Vagina (tissue), 2 donors: ENCODE results near the gene PGLYRP4. TPM values are rescaled to one million over a fixed set of nuclear protein-coding genes. Genes with fewer than 3 reads are reported as not detected.
A peak's percentile ranks its signal among the peaks of the same experiment; 100 is the strongest.

Source experiments
- DNase-seq, 2 donors: peaks; one replicate each; pipeline ENCODE4 v3.0.0-alpha.2; 2017; ENCODE audit errors: extremely low spot score in 2 of 2
- H3K27ac ChIP-seq: fragments of 200-600 bp; sonication (generic); one replicate; pipeline ENCODE4 v1.5.1; 2019
- H3K27me3 ChIP-seq: fragments of 200-600 bp; sonication (generic); one replicate; pipeline ENCODE4 v1.5.1; 2019
- H3K36me3 ChIP-seq, 2 donors: fragments of 200-600 bp; sonication (generic); one replicate each; pipeline ENCODE4 v1.5.1; 2017 to 2019
- H3K4me1 ChIP-seq: fragments of 200-600 bp; sonication (generic); one replicate; pipeline ENCODE4 v1.5.1; 2019
- H3K4me3 ChIP-seq, 2 donors: fragments of 200-600 bp; sonication (generic); 1 replicate in 1 of 2; 2 replicates in 1 of 2; pipeline ENCODE4 v1.5.1; 2016 to 2019
- H3K9me3 ChIP-seq: fragments of 200-600 bp; sonication (generic); one replicate; pipeline ENCODE4 v1.5.1; 2019
- POLR2A ChIP-seq, 2 donors: fragments of 450-650 bp; IDR thresholded peaks; one replicate each; pipeline ENCODE4 v1.6.1; 2017; ENCODE audit warnings: antibody characterized with exemption in 2 of 2, mild to moderate bottlenecking in 2 of 2, moderate library complexity in 2 of 2
- POLR2AphosphoS5 ChIP-seq, 2 donors: sonication (generic); formaldehyde crosslinking; IDR thresholded peaks; one replicate each; pipeline ENCODE4 v1.9.0; 2017; ENCODE audit warnings: antibody characterized with exemption in 2 of 2, mild to moderate bottlenecking in 2 of 2, low read depth in 1 of 2; ENCODE audit not compliant: insufficient read depth in 1 of 2
- intact Hi-C: fragments of 100-400 bp; cut with DNase I; formaldehyde crosslinking; loops from one replicate; pipeline ENCODE4 v1.15.1; 2023
- total RNA-seq: library from RNA; depleted of rRNA; stranded (reverse); fragments of >200 nt; gene quantifications from one replicate; pipeline ENCODE4 v1.2.3, GENCODE V29; 2016
- TF ChIP-seq, protein P1 (sequence below), 3 experiments: fragments of 450-650 bp in 2 of 3; fragments of 200-600 bp in 1 of 3; sonication (generic) in 1 of 3; IDR thresholded peaks; one replicate each; pipeline ENCODE4 v1.5.1; 2017 to 2019; ENCODE audit warnings: antibody characterized with exemption in 3 of 3, mild to moderate bottlenecking in 2 of 3, moderate library complexity in 2 of 3

The PGLYRP4 gene
- total RNA-seq, 1 donor from 2014 or later, result 3.9 TPM

GRCh38 chr1:153392258-153392657 is 43.6 kb upstream of the PGLYRP4 start:
- no peaks in the 10 kb centered on the region for H3K4me1 ChIP-seq
- DNase-seq, result no peak
- no peaks in the 10 kb centered on the region for H3K36me3 ChIP-seq
- H3K4me3 ChIP-seq, result no peak overlapping the region
- no peaks in the 10 kb centered on the region for H3K27me3 ChIP-seq
- no peaks in the 10 kb centered on the region for H3K9me3 ChIP-seq
- TF ChIP-seq, protein P1, sequence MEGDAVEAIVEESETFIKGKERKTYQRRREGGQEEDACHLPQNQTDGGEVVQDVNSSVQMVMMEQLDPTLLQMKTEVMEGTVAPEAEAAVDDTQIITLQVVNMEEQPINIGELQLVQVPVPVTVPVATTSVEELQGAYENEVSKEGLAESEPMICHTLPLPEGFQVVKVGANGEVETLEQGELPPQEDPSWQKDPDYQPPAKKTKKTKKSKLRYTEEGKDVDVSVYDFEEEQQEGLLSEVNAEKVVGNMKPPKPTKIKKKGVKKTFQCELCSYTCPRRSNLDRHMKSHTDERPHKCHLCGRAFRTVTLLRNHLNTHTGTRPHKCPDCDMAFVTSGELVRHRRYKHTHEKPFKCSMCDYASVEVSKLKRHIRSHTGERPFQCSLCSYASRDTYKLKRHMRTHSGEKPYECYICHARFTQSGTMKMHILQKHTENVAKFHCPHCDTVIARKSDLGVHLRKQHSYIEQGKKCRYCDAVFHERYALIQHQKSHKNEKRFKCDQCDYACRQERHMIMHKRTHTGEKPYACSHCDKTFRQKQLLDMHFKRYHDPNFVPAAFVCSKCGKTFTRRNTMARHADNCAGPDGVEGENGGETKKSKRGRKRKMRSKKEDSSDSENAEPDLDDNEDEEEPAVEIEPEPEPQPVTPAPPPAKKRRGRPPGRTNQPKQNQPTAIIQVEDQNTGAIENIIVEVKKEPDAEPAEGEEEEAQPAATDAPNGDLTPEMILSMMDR (IDR thresholded peaks at IDR 0.05), result no peak
- no peak for TF ChIP-seq POLR2AphosphoS5 (IDR thresholded peaks at IDR 0.05; ENCODE audit: insufficient read depth in 1 of 2, low read depth in 1 of 2)
- TF ChIP-seq POLR2A (IDR thresholded peaks at IDR 0.05), result no peak
- H3K27ac ChIP-seq, result no peak overlapping the region
- intact Hi-C loops, result no loop called here

DNA sequence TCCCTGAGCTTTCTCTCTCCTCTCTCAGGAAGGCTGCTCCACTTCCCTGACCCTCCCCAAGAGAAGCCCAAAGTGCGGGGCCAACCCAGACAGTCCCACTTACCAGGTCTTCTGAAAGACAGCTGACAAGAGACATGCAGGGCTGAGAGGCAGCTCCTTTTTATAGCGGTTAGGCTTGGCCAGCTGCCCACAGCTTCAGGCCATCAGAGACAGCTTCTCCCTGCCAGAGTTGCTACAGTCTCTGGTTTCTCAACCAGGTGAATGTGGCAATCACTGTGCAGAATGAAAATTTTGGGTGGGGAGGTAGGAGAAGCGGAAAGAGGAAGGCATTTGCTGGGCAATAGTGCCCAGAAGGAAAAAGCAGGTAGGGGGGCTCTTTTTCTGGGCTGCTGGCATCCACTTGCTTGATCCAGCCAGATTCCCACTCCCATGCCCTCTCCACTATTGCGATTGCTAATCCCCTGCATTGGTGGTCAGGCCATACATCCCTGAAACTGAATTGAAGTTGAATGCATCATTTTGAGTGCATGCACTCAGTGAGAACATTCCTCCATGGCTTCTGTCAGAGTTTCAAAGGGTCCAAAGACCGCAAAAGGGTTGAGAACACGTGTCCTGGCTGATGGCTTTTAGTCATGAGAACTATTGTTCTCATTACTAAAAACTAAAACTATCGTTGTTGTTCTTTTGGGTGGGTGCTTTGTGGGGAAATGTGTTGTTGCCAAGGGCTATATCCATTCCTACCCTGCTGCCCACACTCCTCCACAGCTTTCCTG is 42.5 kb upstream of the PGLYRP4 start, which contains the start of gene S100A8:
Gene S100A8, minus strand, starts transcription at position 136 of the 773 bp plus-strand sequence. CDS start 538 bp downstream, outside the sequence.
- peak within 1 kb of the TSS in 1 of 2 donors; percentile 23 for H3K4me3 ChIP-seq
- DNase-seq, result peak; percentile 84 to 86

GRCh38 chr1:153389973-153390879 is 41.6 kb upstream of the PGLYRP4 start:
- H3K36me3 ChIP-seq, result no peaks in the 10 kb centered on the region
- peak overlapping the region; percentile 37 for H3K27ac ChIP-seq
- no peaks in the 10 kb centered on the region for H3K27me3 ChIP-seq
- intact Hi-C loops, result no loop called here
- TF ChIP-seq, protein P1 (IDR thresholded peaks at IDR 0.05), result no peak
- TF ChIP-seq POLR2A (IDR thresholded peaks at IDR 0.05), result no peak
- no peak for TF ChIP-seq POLR2AphosphoS5 (IDR thresholded peaks at IDR 0.05; ENCODE audit: insufficient read depth in 1 of 2, low read depth in 1 of 2)
- peak in 1 of 2 donors; percentile 52 for DNase-seq
- no peaks in the 10 kb centered on the region for H3K4me1 ChIP-seq
- H3K9me3 ChIP-seq, result no peaks in the 10 kb centered on the region
- peak overlapping the region in 1 of 2 donors; percentile 23 for H3K4me3 ChIP-seq

More for the DNA sequence above, 42.5 kb upstream of the PGLYRP4 start, which contains the start of gene S100A8:
- H3K4me1 ChIP-seq, result no peaks in the 10 kb centered on the region
- TF ChIP-seq POLR2AphosphoS5 (IDR thresholded peaks at IDR 0.05; ENCODE audit: insufficient read depth in 1 of 2, low read depth in 1 of 2) (peak in 1 of 2 donors; percentile 16), POLR2A (IDR thresholded peaks at IDR 0.05) (no peak)
- no peaks in the 10 kb centered on the region for H3K27me3 ChIP-seq
- intact Hi-C loops, result no loop called here
- no peaks in the 10 kb centered on the region for H3K36me3 ChIP-seq
- no peaks in the 10 kb centered on the region for H3K9me3 ChIP-seq
- H3K27ac ChIP-seq, result peak within 1 kb of the TSS; percentile 37

DNA sequence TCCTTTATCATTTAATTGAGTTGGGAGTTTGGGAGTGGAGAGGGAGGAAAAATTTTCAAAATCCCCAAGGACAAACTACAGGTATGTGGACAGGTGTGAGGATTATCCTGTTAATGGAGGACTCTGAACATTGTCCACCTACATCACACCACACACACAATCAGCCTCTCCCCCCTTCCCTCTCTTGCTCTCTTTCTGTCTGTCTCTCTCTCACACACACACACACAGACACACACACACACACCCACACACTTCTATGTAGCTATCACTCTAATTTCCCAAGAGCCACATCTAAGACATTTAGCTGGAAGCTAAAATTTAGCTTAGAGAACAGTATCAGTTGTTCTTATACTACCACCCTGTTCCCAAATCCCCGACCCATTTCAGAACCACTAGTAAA is 40.8 kb upstream of the PGLYRP4 start:
- TF ChIP-seq POLR2AphosphoS5 (IDR thresholded peaks at IDR 0.05; ENCODE audit: insufficient read depth in 1 of 2, low read depth in 1 of 2) (no peak), POLR2A (IDR thresholded peaks at IDR 0.05) (no peak)
- TF ChIP-seq, protein P1 (IDR thresholded peaks at IDR 0.05), result no peak
- Histone ChIP-seq H3K27me3 (no peaks in the 10 kb centered on the region), H3K4me1 (no peaks in the 10 kb centered on the region), H3K4me3 (peak overlapping the region in 1 of 2 donors; percentile 23), H3K27ac (peak overlapping the region; percentile 37), H3K36me3 (no peaks in the 10 kb centered on the region), H3K9me3 (no peaks in the 10 kb centered on the region)
- intact Hi-C loops, result no loop called here
- DNase-seq, result no peak

GRCh38 chr1:153387785-153388184 is 39.1 kb upstream of the PGLYRP4 start:
- no peak for TF ChIP-seq POLR2A (IDR thresholded peaks at IDR 0.05)
- TF ChIP-seq, protein P1 (IDR thresholded peaks at IDR 0.05), result no peak
- Histone ChIP-seq H3K27ac (no peak overlapping the region), H3K36me3 (no peaks in the 10 kb centered on the region), H3K4me1 (no peaks in the 10 kb centered on the region), H3K27me3 (no peaks in the 10 kb centered on the region), H3K9me3 (no peaks in the 10 kb centered on the region), H3K4me3 (no peak overlapping the region)
- intact Hi-C loops, result no loop called here
- DNase-seq, result peak; percentile 16 to 52
